OCI-M2 (cell line): Measurements from ENCODE around the gene AGBL4.
"Not testable (repeated sequence)": the region's sequence is repeated elsewhere in the genome, so short reads cannot be mapped to it uniquely, and the experiment has no call there.

ENCODE experiments used
- DNase-seq: peaks from one replicate; lab custom pipeline; 2025; ENCODE audit not compliant: unreplicated experiment; lab: John Stamatoyannopoulos, UW

The AGBL4 gene

GRCh38 chr1:49448200-49448599 is 575.6 kb downstream of the AGBL4 start:
- no peak for DNase-seq

- no peak for DNase-seq
Measured at GRCh38 chr1:49436865-49437264, 586.9 kb downstream of the AGBL4 start.

GRCh38 chr1:49435291-49435690 is 588.5 kb downstream of the AGBL4 start:
- DNase-seq = no peak

- no peak for DNase-seq
Measured at GRCh38 chr1:49424782-49425181, 599.0 kb downstream of the AGBL4 start.

GRCh38 chr1:49416758-49417157 is 607.0 kb downstream of the AGBL4 start:
- no peak for DNase-seq

GRCh38 chr1:49408346-49408745 is 615.4 kb downstream of the AGBL4 start:
- DNase-seq = no peak

- no peak for DNase-seq
Measured at GRCh38 chr1:49397086-49397485, 626.7 kb downstream of the AGBL4 start.

GRCh38 chr1:49394200-49394599 is 629.6 kb downstream of the AGBL4 start:
- DNase-seq = no peak

- DNase-seq = no peak
Measured at GRCh38 chr1:49389699-49390098, 634.1 kb downstream of the AGBL4 start.

- no peak for DNase-seq
Measured at GRCh38 chr1:49364676-49365075, 659.1 kb downstream of the AGBL4 start.

GRCh38 chr1:49363628-49364027 is 660.1 kb downstream of the AGBL4 start:
- DNase-seq = no peak

- DNase-seq = no peak
Measured at GRCh38 chr1:49358036-49358435, 665.7 kb downstream of the AGBL4 start.

GRCh38 chr1:49356594-49356993 is 667.2 kb downstream of the AGBL4 start:
- DNase-seq = no peak

GRCh38 chr1:49351768-49352167 is 672.0 kb downstream of the AGBL4 start:
- no peak for DNase-seq

- no peak for DNase-seq
Measured at GRCh38 chr1:49346767-49347349, 676.9 kb downstream of the AGBL4 start.

- DNase-seq = no peak
Measured at GRCh38 chr1:49340576-49340975, 683.2 kb downstream of the AGBL4 start.

- no peak for DNase-seq
Measured at GRCh38 chr1:49339043-49339442, 684.7 kb downstream of the AGBL4 start.

GRCh38 chr1:49337251-49337650 is 686.5 kb downstream of the AGBL4 start:
- no peak for DNase-seq

GRCh38 chr1:49333906-49334305 is 689.8 kb downstream of the AGBL4 start:
- DNase-seq = no peak

- DNase-seq = no peak
Measured at GRCh38 chr1:49331066-49331852, 692.5 kb downstream of the AGBL4 start.

- no peak for DNase-seq
Measured at GRCh38 chr1:49323925-49324540, 699.7 kb downstream of the AGBL4 start.

- DNase-seq = not testable (repeated sequence)
Measured at GRCh38 chr1:49320493-49320892, 703.3 kb downstream of the AGBL4 start.
